NB4 (cell line): Measurements from ENCODE around the gene KCNH6.

Experiments
- DNase-seq: peaks from one replicate; pipeline ENCODE4 v3.0.0; 2010; ENCODE audit warnings: low read depth
- H3K4me3 ChIP-seq: one replicate; pipeline ENCODE4 v1.5.1; 2011; ENCODE audit warnings: mild to moderate bottlenecking, low read depth, low read length, moderate library complexity
- MYC ChIP-seq: IDR thresholded peaks from 2 replicates; pipeline ENCODE4 v1.6.1; 2011; ENCODE audit warnings: low read depth, low read length
- POLR2A ChIP-seq: IDR thresholded peaks from 2 replicates; pipeline ENCODE4 v1.6.1; 2011; ENCODE audit warnings: mild to moderate bottlenecking; ENCODE audit not compliant: insufficient read length; ENCODE audit errors: extremely low read depth
- TF ChIP-seq, protein P1 (sequence below): IDR thresholded peaks from one replicate; pipeline ENCODE4 v1.5.1; 2012; ENCODE audit warnings: low read depth, low read length
- TF ChIP-seq, protein P2 (sequence below): IDR thresholded peaks from 2 replicates; pipeline ENCODE4 v1.6.1; 2011; ENCODE audit warnings: low read depth, low read length

The KCNH6 gene

DNA sequence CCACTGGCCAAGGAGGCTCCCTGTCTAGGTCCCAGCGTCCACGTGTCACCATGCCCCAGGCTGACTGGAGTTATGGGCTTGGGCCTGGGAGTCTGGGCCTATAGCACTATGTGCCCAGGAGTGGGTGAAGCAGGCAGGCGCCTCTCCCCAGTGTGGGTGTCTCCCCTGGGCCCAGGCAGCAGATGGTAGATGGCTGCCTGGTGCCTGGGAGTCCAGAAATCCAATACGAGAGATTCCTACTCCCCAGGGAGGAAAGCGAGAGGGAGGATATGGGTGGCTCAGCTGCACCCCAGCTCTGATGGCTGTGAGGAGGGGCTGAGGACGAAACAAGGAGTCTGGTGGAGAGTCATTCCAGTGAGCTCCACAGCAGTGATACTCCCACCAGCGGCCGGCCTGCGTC lies 5.0 kb downstream of the KCNH6 start:
- TF ChIP-seq, protein P1, sequence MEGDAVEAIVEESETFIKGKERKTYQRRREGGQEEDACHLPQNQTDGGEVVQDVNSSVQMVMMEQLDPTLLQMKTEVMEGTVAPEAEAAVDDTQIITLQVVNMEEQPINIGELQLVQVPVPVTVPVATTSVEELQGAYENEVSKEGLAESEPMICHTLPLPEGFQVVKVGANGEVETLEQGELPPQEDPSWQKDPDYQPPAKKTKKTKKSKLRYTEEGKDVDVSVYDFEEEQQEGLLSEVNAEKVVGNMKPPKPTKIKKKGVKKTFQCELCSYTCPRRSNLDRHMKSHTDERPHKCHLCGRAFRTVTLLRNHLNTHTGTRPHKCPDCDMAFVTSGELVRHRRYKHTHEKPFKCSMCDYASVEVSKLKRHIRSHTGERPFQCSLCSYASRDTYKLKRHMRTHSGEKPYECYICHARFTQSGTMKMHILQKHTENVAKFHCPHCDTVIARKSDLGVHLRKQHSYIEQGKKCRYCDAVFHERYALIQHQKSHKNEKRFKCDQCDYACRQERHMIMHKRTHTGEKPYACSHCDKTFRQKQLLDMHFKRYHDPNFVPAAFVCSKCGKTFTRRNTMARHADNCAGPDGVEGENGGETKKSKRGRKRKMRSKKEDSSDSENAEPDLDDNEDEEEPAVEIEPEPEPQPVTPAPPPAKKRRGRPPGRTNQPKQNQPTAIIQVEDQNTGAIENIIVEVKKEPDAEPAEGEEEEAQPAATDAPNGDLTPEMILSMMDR: no peak
- DNase-seq: no peak
- H3K4me3 ChIP-seq: no peak overlapping the region

GRCh38 chr17:63529711-63530556 lies 6.8 kb downstream of the KCNH6 start:
- TF ChIP-seq, protein P1: no peak
- TF ChIP-seq, protein P2, sequence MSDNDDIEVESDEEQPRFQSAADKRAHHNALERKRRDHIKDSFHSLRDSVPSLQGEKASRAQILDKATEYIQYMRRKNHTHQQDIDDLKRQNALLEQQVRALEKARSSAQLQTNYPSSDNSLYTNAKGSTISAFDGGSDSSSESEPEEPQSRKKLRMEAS: no peak
- TF ChIP-seq MYC: no peak
- no peak for TF ChIP-seq POLR2A
- no peak for DNase-seq
- H3K4me3 ChIP-seq: no peak overlapping the region

- TF ChIP-seq POLR2A (no peak), MYC (no peak)
- TF ChIP-seq, protein P1: no peak
- TF ChIP-seq, protein P2: no peak
- DNase-seq: no peak
These were observed 7.4 kb downstream of the KCNH6 start for GRCh38 chr17:63530557-63531021.

DNA sequence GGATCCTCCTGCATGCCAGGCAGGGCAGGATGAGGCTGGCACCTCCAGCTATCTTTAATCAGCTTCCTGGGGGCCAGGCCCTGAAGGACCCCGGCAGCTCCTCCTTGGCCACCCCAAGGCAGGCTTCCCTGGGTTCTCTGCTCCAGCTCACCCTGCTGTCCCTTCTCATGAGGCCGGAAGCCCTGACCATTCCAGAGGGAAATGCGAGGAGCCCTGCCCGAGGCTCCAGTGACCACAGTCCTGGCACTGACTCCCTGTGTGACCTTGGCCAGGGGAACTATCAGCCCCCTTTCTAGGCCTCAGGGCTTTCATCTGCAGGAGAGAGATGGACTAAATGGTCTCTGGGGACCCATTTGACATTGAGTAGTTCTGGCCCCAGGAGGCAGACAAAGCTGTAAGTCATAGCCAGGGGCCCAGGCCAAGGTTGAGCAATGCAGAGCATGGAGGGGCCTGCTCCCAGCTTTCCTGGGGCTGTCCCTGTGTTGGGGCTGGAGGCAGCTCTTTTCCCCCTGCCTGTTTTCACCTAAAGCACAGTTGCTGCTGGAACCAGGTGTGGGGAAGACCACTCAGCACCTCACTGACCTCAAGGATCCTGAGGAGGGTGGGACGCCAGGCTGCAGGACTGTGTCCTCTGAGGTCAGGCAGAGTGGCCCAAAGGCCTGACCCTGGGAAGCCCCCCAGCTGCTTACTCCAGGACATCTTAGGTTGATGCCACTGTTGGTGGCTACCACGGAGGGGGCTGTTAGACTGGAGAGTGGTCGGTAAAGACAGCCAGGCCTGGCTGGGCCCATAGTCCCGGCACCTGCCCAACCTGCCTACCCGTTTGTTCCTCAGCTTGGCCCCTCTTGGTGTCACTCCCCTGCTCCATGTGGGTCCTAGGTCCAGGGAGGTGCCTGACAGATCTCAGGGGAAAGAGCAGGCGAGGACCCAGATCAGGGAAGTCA lies 8.1 kb downstream of the KCNH6 start:
- DNase-seq: peak; percentile 87
- H3K4me3 ChIP-seq: no peak overlapping the region
- TF ChIP-seq MYC (no peak), POLR2A (no peak)
- TF ChIP-seq, protein P1: no peak
- TF ChIP-seq, protein P2: no peak; the same call in 1 of the 2 replicates

More at GRCh38 chr17:63530557-63531021, 7.4 kb downstream of the KCNH6 start:
- no peak overlapping the region for H3K4me3 ChIP-seq

- no peak for TF ChIP-seq POLR2A
- TF ChIP-seq MYC: no peak
- TF ChIP-seq, protein P1: no peak
- TF ChIP-seq, protein P2: no peak
- DNase-seq: peak; percentile 16
- no peak overlapping the region for H3K4me3 ChIP-seq
These were observed 10.4 kb downstream of the KCNH6 start for GRCh38 chr17:63533433-63534077.
